ENCODE results near the gene AFF4. TPM values are rescaled to one million over a fixed set of nuclear protein-coding genes. Genes with fewer than 3 reads are reported as not detected.
A peak's percentile ranks its signal among the peaks of the same experiment; 100 is the strongest.

The AFF4 gene
- total and polyA plus RNA-seq, 9 of the 15 experiments (the other 6 are each of a cell fraction or from before 2014, with no cell fraction given) = 1.7 to 25.8 (median 17.9) TPM

DNA sequence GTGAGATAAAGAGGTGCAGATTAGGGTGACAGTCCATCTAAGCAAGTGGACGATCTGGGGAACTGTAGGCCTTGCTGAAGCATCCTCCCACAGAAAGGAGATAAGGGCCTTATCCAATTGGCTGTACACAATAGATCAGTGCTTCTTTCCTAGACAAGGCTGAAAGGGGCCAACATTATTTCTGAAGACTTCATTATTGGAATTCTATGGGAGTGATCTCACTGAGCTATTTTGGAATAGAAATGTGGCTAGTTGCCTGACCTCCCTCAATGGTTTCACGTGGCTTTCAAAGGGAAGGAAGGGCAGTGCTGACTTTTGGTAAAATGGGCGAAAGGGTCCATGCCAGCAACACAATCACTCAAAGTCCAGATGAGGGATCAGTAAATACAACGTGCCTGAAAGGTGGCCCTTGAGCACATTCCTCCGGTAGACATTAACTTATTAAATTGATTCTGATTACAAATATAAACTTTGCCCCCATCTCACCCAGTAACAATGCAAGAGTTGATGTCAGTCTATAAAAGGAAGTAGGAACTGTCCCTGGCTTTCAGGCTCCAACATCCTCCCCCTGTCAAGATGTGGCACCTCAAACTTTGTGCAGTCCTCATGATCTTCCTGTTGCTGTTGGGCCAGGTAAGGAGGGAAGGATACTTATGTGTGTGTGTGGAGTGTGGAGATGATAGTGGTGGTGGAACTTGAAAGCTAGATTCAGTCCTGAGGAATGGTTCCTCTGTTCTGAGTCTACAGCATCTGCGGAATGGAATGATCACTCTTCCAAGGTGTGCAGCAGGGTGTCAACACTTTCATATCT is 90.1 kb downstream of the AFF4 start, which contains the start of gene LEAP2 (continued):
- TF ChIP-seq RAD21 (CRISPR knock-in tag; conservative IDR thresholded peaks at IDR 0.05 in 1 of 2, IDR thresholded peaks at IDR 0.05 in 1 of 2) (peak in 1 of 2 experiments; percentile 7; a peak in 1 of 4 replicates), CHD1 (IDR thresholded peaks at IDR 0.05; ENCODE audit: low read length) (no peak), ERF (CRISPR knock-in tag; IDR thresholded peaks at IDR 0.05) (no peak), FOXM1 (IDR thresholded peaks at IDR 0.05; ENCODE audit: low read depth) (no peak), FOXM1 (CRISPR knock-in tag; IDR thresholded peaks at IDR 0.05; ENCODE audit: low read depth) (no peak), HOXB6 (CRISPR knock-in tag; IDR thresholded peaks at IDR 0.05; ENCODE audit: borderline replicate concordance) (no peak), ARNT (IDR thresholded peaks at IDR 0.05) (no peak), PHB2 (IDR thresholded peaks at IDR 0.05; ENCODE audit: low read depth) (no peak), ZNF696 (CRISPR knock-in tag; conservative IDR thresholded peaks at IDR 0.05) (no peak), ZNF41 (CRISPR knock-in tag; conservative IDR thresholded peaks at IDR 0.05) (no peak), STAT5B (CRISPR knock-in tag; IDR thresholded peaks at IDR 0.05) (no peak), HMG20B (CRISPR knock-in tag; IDR thresholded peaks at IDR 0.05) (no peak), SIN3A (IDR thresholded peaks at IDR 0.05; ENCODE audit: borderline replicate concordance in 2 of 2, control insufficient read depth in 1 of 2, low read depth in 2 of 2, low read length in 2 of 2) (no peak), DMBX1 (CRISPR knock-in tag; IDR thresholded peaks at IDR 0.05; ENCODE audit: borderline replicate concordance) (no peak), GATA2 (CRISPR knock-in tag; IDR thresholded peaks at IDR 0.05) (peak; percentile 73), FOXP1 (CRISPR knock-in tag; IDR thresholded peaks at IDR 0.05) (no peak), CBFA2T3 (IDR thresholded peaks at IDR 0.05) (0 out of 2 replicates have a peak, but pooled peaks have one; percentile 36), POLR2AphosphoS2 (IDR thresholded peaks at IDR 0.05; ENCODE audit: low read length) (peak; percentile 75; the same call in 1 of the 2 replicates), SRF (CRISPR knock-in tag; IDR thresholded peaks at IDR 0.05) (no peak), NR2F6 (CRISPR knock-in tag; IDR thresholded peaks at IDR 0.05) (no peak)
- TF ChIP-seq, protein P1, sequence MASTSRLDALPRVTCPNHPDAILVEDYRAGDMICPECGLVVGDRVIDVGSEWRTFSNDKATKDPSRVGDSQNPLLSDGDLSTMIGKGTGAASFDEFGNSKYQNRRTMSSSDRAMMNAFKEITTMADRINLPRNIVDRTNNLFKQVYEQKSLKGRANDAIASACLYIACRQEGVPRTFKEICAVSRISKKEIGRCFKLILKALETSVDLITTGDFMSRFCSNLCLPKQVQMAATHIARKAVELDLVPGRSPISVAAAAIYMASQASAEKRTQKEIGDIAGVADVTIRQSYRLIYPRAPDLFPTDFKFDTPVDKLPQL (IDR thresholded peaks at IDR 0.05; ENCODE audit: extremely low read depth, insufficient read length) = no peak
- TF ChIP-seq, protein P2, sequence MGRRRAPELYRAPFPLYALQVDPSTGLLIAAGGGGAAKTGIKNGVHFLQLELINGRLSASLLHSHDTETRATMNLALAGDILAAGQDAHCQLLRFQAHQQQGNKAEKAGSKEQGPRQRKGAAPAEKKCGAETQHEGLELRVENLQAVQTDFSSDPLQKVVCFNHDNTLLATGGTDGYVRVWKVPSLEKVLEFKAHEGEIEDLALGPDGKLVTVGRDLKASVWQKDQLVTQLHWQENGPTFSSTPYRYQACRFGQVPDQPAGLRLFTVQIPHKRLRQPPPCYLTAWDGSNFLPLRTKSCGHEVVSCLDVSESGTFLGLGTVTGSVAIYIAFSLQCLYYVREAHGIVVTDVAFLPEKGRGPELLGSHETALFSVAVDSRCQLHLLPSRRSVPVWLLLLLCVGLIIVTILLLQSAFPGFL (CRISPR knock-in tag; IDR thresholded peaks at IDR 0.05) = no peak

Measured in K562 (cell line).